NCI-H526 (cell line): ENCODE measurements around the gene GJB1.

ENCODE experiments used
- DNase-seq, 2 experiments: peaks; one replicate each; lab custom pipeline; 2025; lab: John Stamatoyannopoulos, UW

Gene GJB1

DNA sequence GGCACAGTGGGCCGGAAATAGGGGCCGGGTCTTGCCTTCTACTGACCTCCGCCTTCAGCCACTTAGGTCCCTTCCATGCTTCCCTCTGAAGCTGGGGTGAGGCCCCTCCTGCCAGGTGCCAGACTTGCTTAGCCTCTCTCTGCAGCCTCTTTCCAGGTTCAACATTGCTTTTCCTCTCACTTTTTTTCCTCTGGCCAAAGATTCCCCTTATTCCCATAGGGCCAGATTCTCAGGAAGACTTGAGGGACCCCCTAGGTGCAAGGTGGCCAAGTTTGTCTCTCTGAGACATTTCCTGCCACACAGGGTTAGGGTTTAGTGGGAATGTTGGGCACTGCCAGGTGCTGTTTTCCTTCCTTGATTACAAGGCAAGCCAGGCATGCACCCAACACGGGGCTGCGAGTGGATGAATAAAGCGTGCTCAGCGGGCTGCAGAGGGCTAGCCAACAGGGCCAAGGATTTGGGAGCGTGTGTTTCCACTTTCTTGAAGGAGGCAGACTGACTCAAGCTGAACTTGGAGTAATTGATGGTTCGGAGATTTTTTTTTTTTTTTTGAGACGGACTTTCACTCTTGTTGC is 7.6 kb upstream of the GJB1 start:
- DNase-seq: no peak

DNA sequence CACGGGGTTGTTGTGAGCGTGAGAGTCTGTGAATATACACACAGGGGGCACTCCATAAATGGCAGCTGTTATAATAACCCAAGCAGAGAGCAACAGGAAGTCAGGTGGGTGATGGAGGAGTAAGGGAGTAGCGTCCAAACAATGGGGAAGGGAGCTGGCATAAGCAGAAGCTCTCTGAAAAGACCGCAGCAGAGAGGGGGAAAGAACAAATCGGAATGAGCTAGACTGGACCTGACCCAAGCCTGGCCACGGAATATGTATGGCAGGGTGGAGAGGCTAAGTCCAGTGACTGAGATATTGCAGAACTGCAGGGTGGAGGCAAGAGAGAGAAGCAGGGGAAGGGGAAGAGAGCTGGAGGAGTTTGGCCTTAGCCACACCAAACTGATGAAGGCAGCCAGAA is 6.5 kb upstream of the GJB1 start:
- no peak for DNase-seq

DNA sequence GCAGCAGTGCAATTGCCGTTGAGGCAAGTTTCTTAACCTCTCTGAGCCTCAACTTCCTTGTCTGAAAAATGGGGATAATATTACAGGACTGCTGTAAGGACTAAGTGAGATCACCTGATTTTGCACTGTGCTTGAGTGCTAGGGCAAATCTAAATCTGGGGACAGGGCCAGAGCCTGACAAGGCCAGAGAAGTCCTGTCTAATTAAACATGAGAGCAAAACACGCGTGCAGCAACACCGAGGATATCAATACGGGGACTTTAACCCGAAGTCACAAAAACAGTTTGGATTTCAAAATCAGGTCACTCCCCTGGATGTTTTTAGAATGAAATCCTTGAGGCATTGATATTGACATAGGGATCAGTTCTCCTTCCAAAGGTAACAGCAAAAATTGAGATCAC is 5.7 kb upstream of the GJB1 start:
- DNase-seq: no peak

DNA sequence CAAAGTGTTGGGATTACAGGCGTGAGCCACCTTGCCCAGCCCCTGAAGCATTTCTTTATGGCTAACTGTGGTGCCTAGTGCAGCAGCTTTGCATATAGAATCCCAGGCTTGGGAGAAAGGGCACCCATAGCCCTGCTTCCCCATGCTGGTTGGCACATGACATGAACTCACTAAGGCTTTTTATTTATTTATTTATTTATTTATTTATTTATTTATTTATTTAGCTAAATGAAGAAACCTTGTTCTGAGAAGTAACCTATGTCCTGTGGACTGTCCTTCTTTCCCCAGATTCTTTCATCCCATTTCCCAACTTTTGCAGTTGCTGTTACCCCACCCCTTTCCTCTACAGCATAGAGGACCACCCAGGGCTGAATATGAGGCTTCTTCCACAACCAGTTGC is 1.9 kb upstream of the GJB1 start:
- no peak for DNase-seq

DNA sequence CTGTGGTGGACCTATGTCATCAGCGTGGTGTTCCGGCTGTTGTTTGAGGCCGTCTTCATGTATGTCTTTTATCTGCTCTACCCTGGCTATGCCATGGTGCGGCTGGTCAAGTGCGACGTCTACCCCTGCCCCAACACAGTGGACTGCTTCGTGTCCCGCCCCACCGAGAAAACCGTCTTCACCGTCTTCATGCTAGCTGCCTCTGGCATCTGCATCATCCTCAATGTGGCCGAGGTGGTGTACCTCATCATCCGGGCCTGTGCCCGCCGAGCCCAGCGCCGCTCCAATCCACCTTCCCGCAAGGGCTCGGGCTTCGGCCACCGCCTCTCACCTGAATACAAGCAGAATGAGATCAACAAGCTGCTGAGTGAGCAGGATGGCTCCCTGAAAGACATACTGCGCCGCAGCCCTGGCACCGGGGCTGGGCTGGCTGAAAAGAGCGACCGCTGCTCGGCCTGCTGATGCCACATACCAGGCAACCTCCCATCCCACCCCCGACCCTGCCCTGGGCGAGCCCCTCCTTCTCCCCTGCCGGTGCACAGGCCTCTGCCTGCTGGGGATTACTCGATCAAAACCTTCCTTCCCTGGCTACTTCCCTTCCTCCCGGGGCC is 1.2 kb downstream of the GJB1 start:
- DNase-seq: no peak

DNA sequence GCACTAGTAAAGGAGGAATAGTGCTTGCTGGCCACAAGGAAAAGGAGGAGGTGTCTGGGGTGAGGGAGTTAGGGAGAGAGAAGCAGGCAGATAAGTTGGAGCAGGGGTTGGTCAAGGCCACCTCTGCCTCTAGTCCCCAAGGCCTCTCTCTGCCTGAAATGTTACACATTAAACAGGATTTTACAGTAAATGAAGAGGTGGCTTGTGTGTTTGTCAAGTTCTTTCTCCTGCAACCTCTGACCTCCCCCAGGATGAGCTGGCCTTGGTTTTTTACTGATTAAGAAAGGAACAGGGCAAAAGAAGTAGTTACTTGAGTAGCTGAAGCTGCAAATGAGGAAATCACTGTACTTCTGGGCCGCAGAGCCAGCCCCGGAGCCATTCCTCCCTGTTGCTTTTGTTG is 2.0 kb downstream of the GJB1 start:
- DNase-seq: no peak

DNA sequence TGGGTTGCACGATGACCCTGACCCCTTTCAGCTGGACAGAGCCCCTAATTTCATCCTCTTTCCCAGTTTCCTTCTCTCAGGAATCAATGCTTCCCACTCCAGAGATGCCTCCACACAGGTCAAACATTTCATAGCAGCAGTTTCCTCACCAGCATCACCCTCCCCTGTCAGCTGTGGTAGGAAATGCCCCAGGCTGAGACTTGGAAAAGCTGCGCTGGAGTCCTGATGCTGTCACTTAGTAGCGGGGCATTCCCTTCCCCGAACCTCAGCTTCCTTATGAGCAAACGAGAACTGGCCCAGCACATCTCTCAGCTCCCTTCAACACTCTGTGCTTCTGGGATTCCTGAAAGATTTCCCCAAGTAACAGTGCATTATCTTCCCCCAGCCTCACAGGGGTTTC is 2.7 kb downstream of the GJB1 start:
- no peak for DNase-seq

DNA sequence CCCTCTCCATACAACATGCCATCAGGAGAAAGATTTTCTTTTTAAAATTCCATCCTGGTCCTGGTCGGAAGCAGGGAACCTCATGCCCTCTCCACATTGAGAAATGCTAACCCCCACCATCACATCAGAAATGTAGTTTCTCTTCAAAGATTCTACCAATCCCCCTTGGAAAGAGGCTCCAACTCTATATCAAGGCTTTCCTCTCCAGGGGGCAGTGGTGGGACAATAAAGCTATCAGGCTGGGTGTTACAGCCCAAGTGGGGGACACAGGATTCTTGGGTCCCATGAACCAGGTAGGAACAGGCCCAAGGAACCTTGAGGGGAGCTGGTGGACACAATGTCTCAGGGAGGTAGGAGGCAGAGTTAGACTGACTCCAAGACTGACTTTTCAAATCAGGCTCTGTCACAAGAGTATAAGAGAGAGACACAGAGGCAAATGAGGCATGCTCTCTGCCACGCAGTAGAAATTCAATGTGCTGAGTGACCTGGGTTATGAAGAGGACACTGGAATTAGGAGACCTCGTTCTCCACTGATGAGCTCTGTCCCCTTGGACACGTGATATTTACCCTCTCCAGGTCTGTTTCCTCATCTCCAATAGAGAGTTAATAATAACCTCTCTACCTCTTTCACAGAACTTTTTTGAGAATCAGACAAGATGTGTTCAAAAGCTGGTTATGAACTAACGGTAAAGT is 4.5 kb downstream of the GJB1 start:
- no peak for DNase-seq

DNA sequence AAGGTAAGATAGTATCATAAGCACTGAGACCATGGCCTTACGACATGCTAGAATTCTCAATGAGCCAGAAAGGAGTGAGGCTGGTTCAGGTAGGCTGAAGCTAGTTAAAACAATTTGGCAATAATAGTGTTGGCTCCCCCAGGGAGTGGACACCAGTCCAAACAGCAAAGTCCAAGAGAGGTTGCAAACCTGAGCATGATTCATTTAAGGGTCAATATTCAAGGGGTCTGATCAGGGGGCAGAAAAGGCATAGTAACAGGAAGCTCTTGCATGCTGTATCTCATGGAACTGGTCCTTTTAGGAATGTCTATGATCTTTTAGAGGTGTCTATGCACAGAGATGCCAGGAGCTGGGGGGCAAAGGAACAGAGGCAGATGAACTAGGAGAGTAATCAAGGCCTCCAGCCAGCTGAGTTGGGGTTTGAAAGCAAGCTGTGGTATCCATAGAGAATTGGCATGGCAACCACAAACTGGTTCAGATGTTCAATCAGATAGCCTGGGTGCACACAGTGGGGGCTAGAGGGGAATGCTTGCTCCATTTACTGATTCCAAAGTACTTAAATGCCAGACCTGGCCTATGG is 5.1 kb downstream of the GJB1 start:
- no peak for DNase-seq

DNA sequence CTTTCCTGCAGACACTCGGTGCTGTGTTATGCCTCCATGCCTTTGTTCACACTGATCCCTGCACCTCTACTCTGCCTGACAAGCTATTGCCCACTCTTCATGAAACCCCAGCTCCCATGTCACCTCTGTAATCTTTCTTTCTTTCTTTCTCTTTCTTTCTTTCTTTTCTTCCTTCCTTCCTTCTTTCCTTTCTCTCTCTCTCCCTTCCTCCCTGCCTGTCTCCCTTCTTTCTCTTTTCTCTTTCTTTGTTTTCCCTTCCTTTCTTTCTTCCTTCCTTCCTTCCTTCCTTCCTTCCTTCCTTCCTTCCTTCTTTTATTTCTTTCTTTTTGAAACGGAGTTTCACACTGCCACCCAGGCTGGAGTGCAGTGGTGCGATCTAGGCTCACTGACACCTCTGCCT is 12.5 kb downstream of the GJB1 start:
- no peak for DNase-seq

DNA sequence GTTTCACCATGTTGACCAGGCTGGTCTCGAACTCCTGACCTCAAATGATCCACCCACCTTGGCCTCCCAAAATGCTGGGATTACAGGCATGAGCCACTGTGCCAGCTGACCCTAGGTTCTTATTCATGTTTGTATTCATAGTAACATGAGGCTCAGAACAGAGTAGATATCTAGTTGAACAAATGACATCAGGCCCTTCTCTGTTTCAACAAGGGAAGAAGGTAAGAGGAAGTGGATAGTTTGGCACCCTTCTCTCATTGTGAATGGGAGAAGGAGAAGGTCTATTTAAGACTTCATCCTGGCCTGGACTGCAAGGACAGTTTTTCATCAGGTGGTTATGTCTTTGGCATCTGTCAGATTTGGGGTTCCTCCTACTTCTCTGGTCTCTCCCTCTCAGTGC is 13.8 kb downstream of the GJB1 start:
- no peak for DNase-seq

DNA sequence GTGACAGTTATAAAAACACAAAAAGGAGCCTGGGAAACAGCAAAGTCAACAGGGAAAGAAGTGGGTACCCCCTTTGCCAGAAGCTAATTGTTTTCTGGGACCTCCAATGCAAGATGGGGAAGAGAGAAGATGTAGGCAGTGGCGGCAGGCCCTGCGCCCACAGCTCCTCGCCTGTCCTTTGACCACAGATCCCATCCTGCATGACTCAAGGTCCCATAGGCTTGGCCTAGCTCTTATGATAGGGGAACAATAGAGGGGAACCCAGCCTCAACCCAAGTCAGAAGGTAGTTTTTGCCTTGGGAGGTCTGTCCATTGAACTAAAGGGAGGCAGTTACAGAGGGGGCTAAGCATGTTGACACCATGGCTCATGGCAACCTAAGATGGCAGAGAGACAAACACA is 16.8 kb downstream of the GJB1 start:
- DNase-seq: no peak

DNA sequence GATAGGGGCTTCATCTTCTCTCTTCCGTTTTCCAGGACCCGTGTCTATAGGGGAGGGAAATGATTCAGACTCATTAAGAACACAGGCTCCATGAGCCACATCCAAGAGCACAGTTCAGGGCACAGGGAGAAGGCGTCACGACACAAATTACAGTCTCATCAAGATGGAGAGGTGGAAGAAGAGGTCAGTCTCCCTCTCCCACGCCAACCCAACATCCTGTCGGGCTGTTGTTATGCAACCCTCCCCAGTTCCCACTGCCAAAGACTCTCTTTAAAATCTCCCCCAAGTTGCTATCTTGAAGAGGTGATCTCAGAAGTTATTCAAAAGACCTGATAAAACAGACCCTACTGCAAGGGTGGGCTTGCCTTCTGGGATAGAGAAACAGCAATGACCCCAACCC is 18.3 kb downstream of the GJB1 start:
- DNase-seq: no peak

DNA sequence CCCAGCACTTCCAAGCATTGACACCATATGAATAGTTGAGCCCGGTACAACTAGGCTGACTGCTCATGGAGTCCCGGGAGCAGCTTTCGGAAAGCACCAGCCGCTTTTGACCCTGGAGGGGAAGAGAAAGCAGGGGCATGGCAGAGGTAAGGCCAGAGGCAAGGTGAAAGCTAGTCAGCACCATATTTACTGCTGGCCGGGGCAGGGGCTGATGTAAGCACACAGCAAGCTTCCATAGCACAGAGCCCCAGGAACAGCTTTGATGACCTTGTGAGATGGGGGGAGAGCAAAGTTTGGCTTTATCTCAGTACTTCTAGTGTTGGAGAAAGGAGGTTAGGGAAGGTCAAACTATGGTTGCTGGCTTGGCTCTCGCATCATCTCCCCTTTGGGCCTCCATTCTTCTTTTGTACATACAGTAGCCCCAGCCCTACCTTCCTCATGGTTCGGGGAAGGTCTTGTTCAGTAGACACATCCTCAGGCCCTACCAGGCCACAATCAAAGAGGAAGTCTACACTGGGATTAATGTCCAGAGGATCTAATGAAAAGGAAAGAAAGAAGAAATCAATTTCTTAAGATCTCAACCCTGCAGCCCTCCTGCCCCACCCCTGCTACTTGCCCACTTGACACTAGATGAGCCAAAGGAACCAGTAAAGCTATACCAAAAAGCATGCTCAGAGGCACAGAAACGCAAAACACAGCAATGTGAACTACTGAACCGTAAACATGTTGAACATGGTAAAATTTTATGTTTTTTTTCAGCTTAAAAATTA is 21.5 kb downstream of the GJB1 start:
- no peak for DNase-seq

DNA sequence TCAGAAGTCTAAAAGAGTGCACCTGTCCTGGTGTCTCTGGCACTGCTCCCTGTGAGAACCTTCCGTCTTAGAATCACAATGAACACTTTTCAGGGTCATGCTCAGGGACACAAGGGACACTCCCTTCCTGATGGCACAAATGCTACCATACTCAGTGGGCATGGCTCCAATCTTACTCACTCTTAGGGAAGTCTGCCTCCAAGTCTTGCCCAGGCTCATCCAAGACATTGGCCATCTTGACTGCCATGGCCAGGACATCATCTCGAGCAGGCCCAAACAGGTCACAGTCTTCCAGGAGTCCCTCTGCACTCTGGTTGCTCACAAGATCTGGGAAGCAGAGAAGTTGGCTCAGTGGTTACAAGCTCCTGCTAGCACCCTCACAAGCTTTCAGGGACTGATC is 22.1 kb downstream of the GJB1 start:
- no peak for DNase-seq

DNA sequence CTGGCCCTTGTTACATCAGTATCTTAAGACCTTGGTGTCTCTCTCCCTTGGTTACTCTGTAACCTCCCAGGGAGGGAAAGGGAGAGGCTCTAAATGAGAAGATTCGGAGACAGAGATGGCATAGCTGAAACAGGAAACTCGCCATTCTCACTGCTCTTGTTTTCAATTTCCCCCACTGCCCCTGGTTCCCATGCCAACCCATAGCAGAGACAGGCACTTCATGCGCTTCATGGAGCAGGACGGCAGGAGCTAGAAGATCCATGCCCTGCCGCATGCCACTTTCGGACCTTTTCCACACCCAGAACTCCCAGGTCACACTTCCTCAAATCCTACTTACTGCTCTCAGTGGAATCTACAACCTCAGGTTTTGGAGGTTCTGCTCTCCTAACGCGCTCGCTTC is 27.8 kb downstream of the GJB1 start:
- DNase-seq: no peak

DNA sequence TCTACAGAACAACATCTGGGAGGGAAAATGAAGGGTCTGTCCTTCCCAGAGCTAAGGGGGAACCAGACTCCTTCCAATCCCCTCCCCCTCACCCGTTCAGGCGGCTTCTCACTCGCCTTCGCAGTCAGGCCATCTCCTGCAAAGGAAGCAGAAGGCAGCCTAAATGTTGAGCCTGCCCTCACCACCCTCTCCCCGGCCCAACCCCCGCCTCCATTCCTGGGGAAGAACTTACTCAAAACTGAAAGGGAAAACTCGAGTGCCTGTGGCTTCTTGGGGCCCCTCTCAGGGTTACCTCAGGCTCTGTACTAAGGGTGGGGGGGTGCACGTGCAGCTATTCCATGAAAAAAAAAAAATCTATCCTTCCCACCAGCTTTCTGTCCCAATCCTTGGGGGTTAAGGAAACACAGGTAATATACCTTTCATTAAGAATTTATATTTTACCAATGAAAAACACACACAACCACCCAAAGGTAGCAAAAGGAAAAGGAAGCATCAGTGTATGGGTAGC is 28.5 kb downstream of the GJB1 start:
- DNase-seq: no peak

DNA sequence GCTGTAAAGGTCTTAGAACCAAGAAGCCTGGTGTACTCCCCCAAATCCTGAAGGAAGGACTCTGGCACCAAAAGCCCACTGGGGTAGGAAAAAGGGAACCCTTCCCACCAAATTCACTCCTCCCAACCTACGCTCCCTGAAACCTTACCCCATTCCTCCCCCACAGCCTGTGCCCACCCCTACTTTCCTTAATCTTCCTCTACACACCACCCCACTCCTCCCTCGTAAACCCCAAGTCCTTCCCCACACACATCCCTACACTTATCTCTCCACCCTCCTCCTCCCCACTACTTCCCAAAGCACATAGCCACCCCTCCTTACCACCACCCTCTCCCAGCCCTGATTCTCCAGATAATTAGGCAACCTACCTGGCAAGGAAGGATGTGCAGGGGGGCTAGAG is 29.2 kb downstream of the GJB1 start:
- DNase-seq: no peak

DNA sequence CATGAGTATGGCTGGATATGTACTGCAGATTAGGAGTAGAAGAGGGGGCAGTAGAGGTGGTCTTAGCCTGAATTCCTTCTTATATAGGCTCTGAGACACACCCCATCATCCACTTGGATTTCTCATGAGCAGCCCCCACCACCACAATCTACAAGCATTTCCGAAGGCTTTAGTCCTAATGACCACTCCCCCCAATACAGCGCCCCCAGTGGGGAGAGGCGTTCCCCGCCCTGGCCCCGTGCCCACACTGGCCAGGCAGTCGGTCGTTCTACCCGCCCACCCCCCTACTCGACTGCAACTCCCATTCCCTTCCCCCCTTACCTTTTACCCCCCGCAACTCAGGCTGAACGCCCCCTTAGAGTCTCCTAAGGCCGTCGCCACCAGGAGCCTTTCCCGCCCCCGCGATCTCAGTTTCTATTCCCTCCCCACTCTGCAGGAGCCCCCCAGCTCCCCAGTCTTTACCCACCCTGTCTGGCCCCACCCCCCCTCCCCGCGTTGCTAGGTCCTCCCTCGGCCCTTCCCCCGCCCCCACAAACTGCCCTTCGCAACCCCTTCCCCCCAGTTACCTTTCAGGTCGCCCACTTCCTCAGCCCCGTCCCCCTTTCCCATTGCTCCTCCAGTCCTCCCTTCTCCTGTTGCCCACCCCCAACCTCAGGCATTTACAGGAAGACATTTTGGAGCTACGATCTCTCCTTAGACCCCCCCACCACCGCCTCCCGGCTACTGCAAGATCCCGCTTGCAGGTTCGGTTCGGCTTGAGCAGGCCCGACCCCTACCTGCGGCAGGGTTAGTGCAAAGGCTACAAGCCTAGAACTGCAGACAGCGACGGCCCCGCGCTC is 30.4 kb downstream of the GJB1 start:
- DNase-seq: peak in 1 of 2 experiments; percentile 56

DNA sequence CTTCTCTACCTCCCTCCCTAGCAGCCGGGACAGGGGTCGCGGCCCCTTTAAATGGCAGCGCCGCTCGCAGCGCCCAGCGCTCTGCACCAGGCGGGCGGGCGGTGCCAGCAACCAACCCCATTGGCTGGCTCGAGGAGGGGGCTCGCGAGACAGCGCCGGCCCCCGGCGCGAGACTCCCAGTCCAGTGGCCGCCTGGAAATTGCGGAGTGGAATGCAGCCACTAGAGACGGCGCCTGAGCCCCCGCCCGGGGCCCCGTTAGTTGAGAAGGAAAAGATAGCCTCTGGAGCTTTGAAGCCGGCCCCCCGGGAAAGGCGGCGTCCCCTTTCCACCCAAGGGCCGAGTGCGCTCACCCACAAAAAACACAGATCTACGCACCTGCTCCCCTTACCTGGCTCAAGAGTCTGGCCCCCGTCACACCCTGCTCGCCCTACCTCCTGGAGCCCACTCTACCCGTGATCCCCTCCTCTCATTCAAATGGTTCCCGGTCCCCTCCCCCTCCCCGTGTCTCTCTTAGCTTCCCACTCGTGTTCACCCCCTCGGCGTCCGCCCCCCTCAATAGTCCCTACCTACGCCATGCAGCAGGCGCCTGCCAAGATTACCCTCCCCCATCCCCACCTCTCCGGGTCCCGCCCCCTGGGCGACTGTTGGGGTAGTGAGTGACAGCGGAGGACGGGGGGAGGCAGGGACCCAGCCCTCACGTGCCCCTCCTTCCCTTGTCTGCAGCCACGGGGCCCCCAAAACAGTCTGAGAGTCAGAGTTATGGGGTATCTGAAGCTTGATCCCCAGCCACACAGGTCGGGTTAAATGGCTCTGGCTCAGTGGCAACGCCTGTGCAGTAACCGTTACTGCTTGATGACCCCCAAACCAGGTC is 31.3 kb downstream of the GJB1 start, which contains the start of gene ZMYM3:
Gene ZMYM3, minus strand, starts transcription at position 49 of the 872 bp plus-strand sequence. CDS start 885 bp downstream, outside the sequence.
- DNase-seq: peak; percentile 70 to 93
